Fibroblast of lung (primary cell): ENCODE data around the gene MT1B. TPM values are rescaled to one million over a fixed set of nuclear protein-coding genes. Genes with fewer than 3 reads are reported as not detected.

Experiments used
- DNase-seq, 2 donors: peaks; one replicate each; pipeline versions ENCODE4 v3.0.0 to v3.0.0-alpha.2; 2010; ENCODE audit warnings: low read depth in 2 of 2
- H2AFZ ChIP-seq: 2 replicates; pipeline ENCODE4 v1.5.1; 2012; ENCODE audit warnings: low read length, control low read depth, inconsistent platforms
- H3K27ac ChIP-seq: 2 replicates; pipeline ENCODE4 v1.5.1; 2011; ENCODE audit warnings: low read length, control low read depth; ENCODE audit not compliant: insufficient read depth
- H3K27me3 ChIP-seq: 2 replicates; pipeline ENCODE4 v1.5.1; 2011; ENCODE audit warnings: mild to moderate bottlenecking, low read length; ENCODE audit not compliant: control insufficient read depth, insufficient read depth
- H3K36me3 ChIP-seq: 2 replicates; pipeline ENCODE4 v1.5.1; 2011; ENCODE audit warnings: low read length; ENCODE audit not compliant: control insufficient read depth, insufficient read depth
- H3K4me1 ChIP-seq: 2 replicates; pipeline ENCODE4 v1.5.1; 2011; ENCODE audit warnings: low read length; ENCODE audit not compliant: control insufficient read depth, insufficient read depth; ENCODE audit errors: extremely low read depth
- H3K4me2 ChIP-seq: 2 replicates; pipeline ENCODE4 v1.5.1; 2011; ENCODE audit warnings: low read length, control low read depth; ENCODE audit not compliant: insufficient read depth; ENCODE audit errors: extremely low read depth
- H3K4me3 ChIP-seq, 4 experiments: fragments of 200-600 bp in 1 of 4; sonication (generic) in 1 of 4; replicated peaks in 1 of 4; 2 replicates each; pipeline ENCODE4 v1.5.1; 2011 to 2016; ENCODE audit warnings: low read length in 4 of 4, low read depth in 3 of 4, mild to moderate bottlenecking in 3 of 4, control low read depth in 2 of 4, inconsistent platforms in 1 of 4, mixed read lengths in 1 of 4; ENCODE audit not compliant: insufficient read depth in 1 of 4; ENCODE audit errors: control extremely low read depth in 1 of 4
- H3K79me2 ChIP-seq: 2 replicates; pipeline ENCODE4 v1.5.1; 2012; ENCODE audit warnings: mild to moderate bottlenecking, low read length, inconsistent platforms; ENCODE audit not compliant: control insufficient read depth, insufficient read depth
- H3K9ac ChIP-seq: 2 replicates; pipeline ENCODE4 v1.5.1; 2011; ENCODE audit warnings: mild to moderate bottlenecking, low read length, control low read depth; ENCODE audit not compliant: insufficient read depth
- H3K9me3 ChIP-seq: 2 replicates; pipeline ENCODE4 v1.5.1; 2012; ENCODE audit warnings: low read depth, low read length; ENCODE audit not compliant: control insufficient read depth, insufficient read depth
- H4K20me1 ChIP-seq: 2 replicates; pipeline ENCODE4 v1.5.1; 2011; ENCODE audit warnings: low read length; ENCODE audit not compliant: control insufficient read depth, insufficient read depth; ENCODE audit errors: extremely low read depth
- EZH2 ChIP-seq: IDR thresholded peaks from 2 replicates; pipeline ENCODE4 v1.5.1; 2012; ENCODE audit warnings: low read length, control low read depth, mild to moderate bottlenecking; ENCODE audit errors: missing control alignments
- polyA plus RNA-seq, 2 donors: library from polyadenylated mRNA; depleted of rRNA in 1 of 2; stranded (reverse) in 1 of 2; unstranded in 1 of 2; fragments of >200 nt; gene quantifications; 2 replicates each; pipeline ENCODE4 v1.2.1, GENCODE V29; 2011 to 2012; ENCODE audit warnings: missing spikeins in 1 of 2
- total RNA-seq: library from RNA; depleted of rRNA; stranded (reverse); fragments of >200 nt; gene quantifications from 2 replicates; pipeline ENCODE4 v1.2.1, GENCODE V29; 2014
- TF ChIP-seq, protein P1 (sequence below), 2 donors: IDR thresholded peaks in 1 of 2; conservative IDR thresholded peaks in 1 of 2; 1 replicate in 1 of 2; 2 replicates in 1 of 2; pipeline ENCODE4 v1.5.1; 2011 to 2012; ENCODE audit warnings: low read length in 2 of 2, control low read depth in 1 of 2, inconsistent platforms in 1 of 2, low read depth in 1 of 2, mild to moderate bottlenecking in 1 of 2

Gene MT1B
- total and polyA plus RNA-seq, 2 donors (not counting 1 experiment from before 2014, with no cell fraction given), result not detected

DNA sequence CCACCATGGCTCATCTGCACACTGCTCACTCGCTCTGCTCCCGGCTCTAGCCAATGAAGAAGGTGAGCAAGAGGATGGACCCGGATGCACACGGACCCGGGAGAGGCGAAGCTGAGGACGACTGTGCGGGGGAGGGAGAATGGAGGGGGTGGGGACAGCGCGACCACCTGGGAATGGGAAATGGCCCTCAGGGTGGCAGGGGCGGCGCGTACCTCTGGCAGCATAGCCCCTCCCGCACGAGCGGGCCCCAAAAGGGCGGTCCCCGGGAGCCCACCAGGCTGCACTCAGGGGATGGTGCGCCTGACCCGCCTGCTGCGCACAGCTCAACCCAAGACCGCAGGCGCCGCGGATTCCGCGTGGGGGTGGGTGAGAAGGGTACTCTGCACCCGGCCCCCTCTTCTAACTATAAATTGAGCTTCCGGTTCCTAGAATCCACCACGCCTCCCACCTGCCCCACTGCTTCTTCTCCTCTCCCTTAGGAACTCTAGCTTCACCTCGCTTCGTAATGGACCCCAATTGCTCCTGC is 24.1 kb downstream of the MT1B start:
- H3K4me1 ChIP-seq, result peaks cover 5% of the 10 kb centered on the region
- no peaks in the 10 kb centered on the region for H4K20me1 ChIP-seq
- no peak overlapping the region for H3K4me2 ChIP-seq
- no peaks in the 10 kb centered on the region for H3K79me2 ChIP-seq
- no peaks in the 10 kb centered on the region for H3K9me3 ChIP-seq
- H3K27me3 ChIP-seq, result no peaks in the 10 kb centered on the region
- H3K27ac ChIP-seq, result no peak overlapping the region
- no peaks in the 10 kb centered on the region for H3K36me3 ChIP-seq
- H3K9ac ChIP-seq, result no peak overlapping the region
- no peak for DNase-seq
- TF ChIP-seq, protein P1, sequence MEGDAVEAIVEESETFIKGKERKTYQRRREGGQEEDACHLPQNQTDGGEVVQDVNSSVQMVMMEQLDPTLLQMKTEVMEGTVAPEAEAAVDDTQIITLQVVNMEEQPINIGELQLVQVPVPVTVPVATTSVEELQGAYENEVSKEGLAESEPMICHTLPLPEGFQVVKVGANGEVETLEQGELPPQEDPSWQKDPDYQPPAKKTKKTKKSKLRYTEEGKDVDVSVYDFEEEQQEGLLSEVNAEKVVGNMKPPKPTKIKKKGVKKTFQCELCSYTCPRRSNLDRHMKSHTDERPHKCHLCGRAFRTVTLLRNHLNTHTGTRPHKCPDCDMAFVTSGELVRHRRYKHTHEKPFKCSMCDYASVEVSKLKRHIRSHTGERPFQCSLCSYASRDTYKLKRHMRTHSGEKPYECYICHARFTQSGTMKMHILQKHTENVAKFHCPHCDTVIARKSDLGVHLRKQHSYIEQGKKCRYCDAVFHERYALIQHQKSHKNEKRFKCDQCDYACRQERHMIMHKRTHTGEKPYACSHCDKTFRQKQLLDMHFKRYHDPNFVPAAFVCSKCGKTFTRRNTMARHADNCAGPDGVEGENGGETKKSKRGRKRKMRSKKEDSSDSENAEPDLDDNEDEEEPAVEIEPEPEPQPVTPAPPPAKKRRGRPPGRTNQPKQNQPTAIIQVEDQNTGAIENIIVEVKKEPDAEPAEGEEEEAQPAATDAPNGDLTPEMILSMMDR (conservative IDR thresholded peaks at IDR 0.05 in 1 of 2, IDR thresholded peaks at IDR 0.05 in 1 of 2; ENCODE audit: low read depth in 1 of 2, low read length in 2 of 2), result no peak
- TF ChIP-seq EZH2, result no peak
- no peak overlapping the region for H2AFZ ChIP-seq
- peak overlapping the region in 1 of 4 experiments; percentile 17 for H3K4me3 ChIP-seq

DNA sequence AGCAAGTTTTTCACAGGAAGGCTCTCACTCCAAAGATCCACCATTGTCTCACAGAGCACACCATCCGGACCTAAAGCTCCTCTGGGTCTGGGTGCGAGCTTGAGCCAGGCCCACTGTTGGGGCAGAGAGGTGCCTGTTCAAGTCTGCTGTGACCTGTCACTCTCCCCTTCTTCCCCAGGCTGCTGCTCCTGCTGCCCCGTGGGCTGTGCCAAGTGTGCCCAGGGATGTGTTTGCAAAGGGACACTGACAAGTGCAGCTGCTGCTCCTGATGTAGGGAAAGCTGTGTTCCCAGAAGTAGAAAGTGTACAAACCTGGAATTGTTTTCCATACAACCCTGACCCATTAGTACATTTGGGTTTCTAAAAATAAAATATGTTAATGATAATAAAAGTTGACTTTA is 25.8 kb downstream of the MT1B start:
- no peak overlapping the region for H3K4me2 ChIP-seq
- no peaks in the 10 kb centered on the region for H3K36me3 ChIP-seq
- H2AFZ ChIP-seq, result no peak overlapping the region
- no peak overlapping the region for H3K4me3 ChIP-seq
- no peaks in the 10 kb centered on the region for H3K79me2 ChIP-seq
- no peak for TF ChIP-seq EZH2
- TF ChIP-seq, protein P1 (conservative IDR thresholded peaks at IDR 0.05 in 1 of 2, IDR thresholded peaks at IDR 0.05 in 1 of 2; ENCODE audit: low read depth in 1 of 2, low read length in 2 of 2), result no peak
- H4K20me1 ChIP-seq, result no peaks in the 10 kb centered on the region
- H3K27ac ChIP-seq, result no peak overlapping the region
- H3K27me3 ChIP-seq, result no peaks in the 10 kb centered on the region
- no peak for DNase-seq
- no peak overlapping the region for H3K9ac ChIP-seq
- no peaks in the 10 kb centered on the region for H3K9me3 ChIP-seq
- peaks cover 6% of the 10 kb centered on the region for H3K4me1 ChIP-seq

DNA sequence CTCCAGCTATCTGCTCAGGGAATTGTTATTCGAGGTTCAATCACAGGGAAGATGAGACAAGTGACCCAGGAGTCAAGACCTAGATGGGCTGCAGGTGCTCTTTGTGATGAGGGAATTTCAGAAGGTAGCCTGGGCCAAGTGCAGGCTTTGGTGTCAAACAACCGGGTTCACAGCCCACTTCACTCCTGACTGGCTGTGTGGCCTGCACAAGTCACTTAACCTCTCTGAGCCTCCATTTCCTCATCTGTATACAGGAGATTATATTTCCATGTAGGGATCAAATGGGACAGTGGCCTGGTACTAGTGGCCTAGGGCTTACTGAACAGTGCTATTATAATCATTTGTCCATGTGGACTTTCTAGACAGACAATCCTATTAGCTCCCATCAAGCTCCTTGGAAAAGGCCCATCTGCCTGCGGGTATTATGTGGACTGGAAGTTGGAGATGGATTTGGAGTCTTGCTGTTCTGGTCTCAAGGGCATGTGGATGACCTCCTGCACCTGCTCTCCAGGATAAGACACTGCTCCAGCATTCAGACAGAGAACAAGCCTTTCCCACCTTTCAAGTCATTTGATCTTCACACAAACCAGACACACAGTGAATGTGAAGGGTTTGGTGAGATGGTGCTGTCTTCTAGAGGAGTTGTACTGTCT is 27.5 kb downstream of the MT1B start:
- no peaks in the 10 kb centered on the region for H4K20me1 ChIP-seq
- no peaks in the 10 kb centered on the region for H3K9me3 ChIP-seq
- TF ChIP-seq EZH2, result no peak
- TF ChIP-seq, protein P1 (conservative IDR thresholded peaks at IDR 0.05 in 1 of 2, IDR thresholded peaks at IDR 0.05 in 1 of 2; ENCODE audit: low read depth in 1 of 2, low read length in 2 of 2), result no peak
- peaks cover 4% of the 10 kb centered on the region for H3K4me1 ChIP-seq
- H3K27ac ChIP-seq, result no peak overlapping the region
- H3K4me2 ChIP-seq, result no peak overlapping the region
- H3K36me3 ChIP-seq, result no peaks in the 10 kb centered on the region
- no peaks in the 10 kb centered on the region for H3K27me3 ChIP-seq
- no peak overlapping the region for H3K9ac ChIP-seq
- no peak overlapping the region for H3K4me3 ChIP-seq
- no peaks in the 10 kb centered on the region for H3K79me2 ChIP-seq
- DNase-seq, result no peak
- no peak overlapping the region for H2AFZ ChIP-seq
